Smooth muscle cell (in vitro differentiated cells): ENCODE data around the gene KATNBL1. TPM values are rescaled to one million over a fixed set of nuclear protein-coding genes. Genes with fewer than 3 reads are reported as not detected.

ENCODE experiments used
- DNase-seq: peaks from one replicate; lab custom pipeline; 2025; ENCODE audit not compliant: unreplicated experiment; lab: John Stamatoyannopoulos, UW
- H2AFZ ChIP-seq: fragments of 200-600 bp; sonication (generic); 2 replicates; pipeline ENCODE4 v1.6.0; 2016; ENCODE audit warnings: antibody characterized with exemption, low read depth, mild to moderate bottlenecking
- H3F3A ChIP-seq: fragments of 200-600 bp; sonication (generic); 2 replicates; pipeline ENCODE4 v1.6.0; 2017; ENCODE audit warnings: antibody characterized with exemption, low read depth
- H3K27ac ChIP-seq: fragments of 200-600 bp; sonication (generic); 2 replicates; pipeline ENCODE4 v1.5.1; 2016; ENCODE audit warnings: low read depth, mild to moderate bottlenecking
- H3K27me3 ChIP-seq: fragments of 200-600 bp; sonication (generic); 2 replicates; pipeline ENCODE4 v1.6.1; 2016; ENCODE audit warnings: low read depth, mild to moderate bottlenecking
- H3K36me3 ChIP-seq: fragments of 200-600 bp; sonication (generic); 2 replicates; pipeline ENCODE4 v1.5.1; 2016; ENCODE audit warnings: low read depth
- H3K4me1 ChIP-seq: fragments of 200-600 bp; sonication (generic); 2 replicates; pipeline ENCODE4 v1.5.1; 2016; ENCODE audit warnings: low read depth
- H3K4me2 ChIP-seq: fragments of 200-600 bp; sonication (generic); 2 replicates; pipeline ENCODE4 v1.6.0; 2016; ENCODE audit warnings: mild to moderate bottlenecking
- H3K4me3 ChIP-seq: fragments of 200-600 bp; sonication (generic); 2 replicates; pipeline ENCODE4 v1.5.1; 2016; ENCODE audit warnings: mild to moderate bottlenecking
- H3K79me2 ChIP-seq: fragments of 200-600 bp; sonication (generic); 2 replicates; pipeline ENCODE4 v1.6.0; 2016; ENCODE audit warnings: low read depth, mild to moderate bottlenecking
- H3K9ac ChIP-seq: fragments of 200-600 bp; sonication (generic); 2 replicates; pipeline ENCODE4 v1.6.0; 2016; ENCODE audit warnings: low read depth
- H3K9me3 ChIP-seq: fragments of 200-600 bp; sonication (generic); replicated peaks from 2 replicates; pipeline ENCODE4 v1.5.1; 2016; ENCODE audit warnings: low read depth
- H4K20me1 ChIP-seq: fragments of 200-600 bp; sonication (generic); 2 replicates; pipeline ENCODE4 v1.6.0; 2016; ENCODE audit warnings: low read depth
- WGBS: methylation state at CpG from one replicate; pipeline ENCODE4 v1.1.7; 2016; ENCODE audit warnings: low lambda C conversion rate; 5-methylcytosine and 5-hydroxymethylcytosine counted together
- polyA plus RNA-seq: library from polyadenylated mRNA; unstranded; fragments of >200 nt; fragmentation: Nextera tagmentation; extraction: Ambion mirVana; gene quantifications from 2 replicates; pipeline ENCODE4 v1.2.1, GENCODE V29; 2016
- total RNA-seq: library from RNA; depleted of rRNA; stranded (reverse); fragments of >200 nt; gene quantifications from 2 replicates; pipeline ENCODE4 v1.2.3, GENCODE V29; 2014
- TF ChIP-seq, protein P1 (sequence below): fragments of 200-600 bp; sonication (generic); IDR thresholded peaks from 2 replicates; pipeline ENCODE4 v1.5.1; 2017; ENCODE audit warnings: borderline replicate concordance, mild to moderate bottlenecking, antibody characterized with exemption; ENCODE audit not compliant: insufficient read depth, poor library complexity, severe bottlenecking

The KATNBL1 gene
- total and polyA plus RNA-seq, 2 experiments from 2014 or later: 62.3 to 91.8 TPM

DNA sequence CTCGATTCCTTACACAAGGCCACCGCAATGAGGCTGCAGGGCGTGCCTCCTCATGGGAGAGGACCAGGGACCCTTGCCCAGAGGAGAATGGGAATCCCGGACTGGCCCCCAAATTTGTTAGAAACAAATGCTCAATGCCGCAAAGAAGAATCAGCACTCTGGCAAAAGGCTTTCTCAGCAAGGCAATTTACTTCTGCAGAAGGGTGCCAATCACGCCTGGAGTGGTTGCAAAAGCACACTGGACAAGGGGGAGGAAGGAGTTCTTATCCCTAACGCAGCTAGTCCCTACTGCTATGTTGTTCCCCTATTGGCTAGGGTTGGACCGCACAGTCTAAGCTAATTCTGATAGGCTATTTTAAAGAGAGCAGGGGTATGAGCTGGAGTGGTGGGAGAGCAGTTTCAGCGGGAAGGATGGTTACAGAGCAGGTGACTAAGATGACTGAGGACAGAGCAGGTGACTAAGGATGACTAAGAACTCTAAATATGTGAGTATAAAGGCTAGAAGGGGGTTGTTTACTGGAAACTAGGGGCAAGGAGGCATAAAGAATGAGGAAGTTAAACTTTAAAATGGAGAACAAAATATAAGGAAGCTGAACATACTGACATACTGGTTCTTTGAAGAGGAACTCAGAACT, 48.5 kb downstream of the KATNBL1 start:
- H3K4me1 ChIP-seq: peaks cover 11% of the 10 kb centered on the region
- H3K9ac ChIP-seq: peak overlapping the region; percentile 80

GRCh38 chr15:34160735-34161134, 49.2 kb downstream of the KATNBL1 start:
- peak overlapping the region; percentile 93 for H3K27ac ChIP-seq
- no peaks in the 10 kb centered on the region for H3K9me3 ChIP-seq
- H3F3A ChIP-seq: no peaks in the 10 kb centered on the region
- H3K4me1 ChIP-seq: peaks cover 11% of the 10 kb centered on the region
- H3K4me3 ChIP-seq: no peak overlapping the region
- no peaks in the 10 kb centered on the region for H3K27me3 ChIP-seq
- TF ChIP-seq, protein P1, sequence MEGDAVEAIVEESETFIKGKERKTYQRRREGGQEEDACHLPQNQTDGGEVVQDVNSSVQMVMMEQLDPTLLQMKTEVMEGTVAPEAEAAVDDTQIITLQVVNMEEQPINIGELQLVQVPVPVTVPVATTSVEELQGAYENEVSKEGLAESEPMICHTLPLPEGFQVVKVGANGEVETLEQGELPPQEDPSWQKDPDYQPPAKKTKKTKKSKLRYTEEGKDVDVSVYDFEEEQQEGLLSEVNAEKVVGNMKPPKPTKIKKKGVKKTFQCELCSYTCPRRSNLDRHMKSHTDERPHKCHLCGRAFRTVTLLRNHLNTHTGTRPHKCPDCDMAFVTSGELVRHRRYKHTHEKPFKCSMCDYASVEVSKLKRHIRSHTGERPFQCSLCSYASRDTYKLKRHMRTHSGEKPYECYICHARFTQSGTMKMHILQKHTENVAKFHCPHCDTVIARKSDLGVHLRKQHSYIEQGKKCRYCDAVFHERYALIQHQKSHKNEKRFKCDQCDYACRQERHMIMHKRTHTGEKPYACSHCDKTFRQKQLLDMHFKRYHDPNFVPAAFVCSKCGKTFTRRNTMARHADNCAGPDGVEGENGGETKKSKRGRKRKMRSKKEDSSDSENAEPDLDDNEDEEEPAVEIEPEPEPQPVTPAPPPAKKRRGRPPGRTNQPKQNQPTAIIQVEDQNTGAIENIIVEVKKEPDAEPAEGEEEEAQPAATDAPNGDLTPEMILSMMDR: no peak
- peaks cover 31% of the 10 kb centered on the region for H4K20me1 ChIP-seq
- DNase-seq: no peak
- H3K9ac ChIP-seq: peak overlapping the region; percentile 50
- H2AFZ ChIP-seq: no peak overlapping the region
- no peaks in the 10 kb centered on the region for H3K36me3 ChIP-seq
- no peak overlapping the region for H3K4me2 ChIP-seq
- H3K79me2 ChIP-seq: peaks cover 37% of the 10 kb centered on the region
- 76% methylated on average over 5 of the region's 5 CpGs for WGBS

More for the DNA sequence above, 48.5 kb downstream of the KATNBL1 start:
- Histone ChIP-seq H3K36me3 (no peaks in the 10 kb centered on the region), H3K27ac (peak overlapping the region; percentile 93), H4K20me1 (peaks cover 38% of the 10 kb centered on the region), H3K79me2 (peaks cover 44% of the 10 kb centered on the region), H3F3A (no peaks in the 10 kb centered on the region), H3K9me3 (no peaks in the 10 kb centered on the region), H3K27me3 (no peaks in the 10 kb centered on the region), H2AFZ (no peak overlapping the region), H3K4me2 (no peak overlapping the region), H3K4me3 (no peak overlapping the region)
- WGBS: 85% methylated on average over 9 of the region's 9 CpGs
- TF ChIP-seq, protein P1: no peak
- no peak for DNase-seq

- Histone ChIP-seq H3K4me1 (peaks cover 11% of the 10 kb centered on the region), H3K4me2 (no peak overlapping the region), H3K27ac (peak overlapping the region; percentile 93), H3F3A (no peaks in the 10 kb centered on the region), H3K4me3 (no peak overlapping the region), H3K27me3 (no peaks in the 10 kb centered on the region), H2AFZ (no peak overlapping the region), H3K79me2 (peaks cover 13% of the 10 kb centered on the region), H3K9me3 (no peaks in the 10 kb centered on the region), H3K36me3 (no peaks in the 10 kb centered on the region), H4K20me1 (peaks cover 8% of the 10 kb centered on the region), H3K9ac (no peak overlapping the region)
- TF ChIP-seq, protein P1: no peak
- DNase-seq: no peak
Observed at GRCh38 chr15:34158355-34158754, 51.5 kb downstream of the KATNBL1 start.

GRCh38 chr15:34155859-34156258, 54.0 kb downstream of the KATNBL1 start:
- Histone ChIP-seq H3K9me3 (no peaks in the 10 kb centered on the region), H3K4me2 (no peak overlapping the region), H3K9ac (no peak overlapping the region), H3K4me3 (no peak overlapping the region), H2AFZ (no peak overlapping the region), H3F3A (no peaks in the 10 kb centered on the region), H3K79me2 (no peaks in the 10 kb centered on the region), H3K4me1 (peaks cover 4% of the 10 kb centered on the region), H3K36me3 (peaks cover 8% of the 10 kb centered on the region), H3K27me3 (no peaks in the 10 kb centered on the region), H4K20me1 (no peaks in the 10 kb centered on the region), H3K27ac (peak overlapping the region; percentile 93)
- DNase-seq: no peak
- TF ChIP-seq, protein P1: no peak
- over 99% methylated on average over 7 of the region's 7 CpGs for WGBS
